Epidermal melanocyte (primary cell): ENCODE measurements around the gene LCN15.
"Not testable (repeated sequence)": the region's sequence is repeated elsewhere in the genome, so short reads cannot be mapped to it uniquely, and the experiment has no call there.

Experiments
- DNase-seq: peaks from one replicate; pipeline ENCODE4 v3.0.0; 2011; ENCODE audit warnings: low spot score; ENCODE audit not compliant: insufficient read length

The LCN15 gene

GRCh38 chr9:136775191-136775590 lies 10.9 kb upstream of the LCN15 start:
- peak; percentile 14 for DNase-seq

GRCh38 chr9:136774416-136775045 lies 10.2 kb upstream of the LCN15 start:
- DNase-seq = no peak

- peak; percentile 15 for DNase-seq
Observed at GRCh38 chr9:136773386-136774044, 9.2 kb upstream of the LCN15 start.

- DNase-seq = peak; percentile 22
Observed at GRCh38 chr9:136771907-136772415, 7.6 kb upstream of the LCN15 start.

GRCh38 chr9:136769710-136770191 lies 5.4 kb upstream of the LCN15 start:
- peak; percentile 41 for DNase-seq

GRCh38 chr9:136766410-136767120 lies 2.2 kb upstream of the LCN15 start:
- not testable (repeated sequence) for DNase-seq

GRCh38 chr9:136765745-136766409 lies 1.6 kb upstream of the LCN15 start:
- peak; percentile 4 for DNase-seq

- peak; percentile 3 for DNase-seq
Observed at GRCh38 chr9:136765041-136765440, 723 bp upstream of the LCN15 start.

- peak; percentile 5 for DNase-seq
Observed at GRCh38 chr9:136763649-136764035, 676 bp downstream of the LCN15 start.

- no peak for DNase-seq
Observed at GRCh38 chr9:136762915-136763648, 1.2 kb downstream of the LCN15 start.

GRCh38 chr9:136762221-136762691 lies 2.1 kb downstream of the LCN15 start:
- no peak for DNase-seq

GRCh38 chr9:136761545-136761981 lies 2.8 kb downstream of the LCN15 start:
- no peak for DNase-seq

GRCh38 chr9:136760834-136761544 lies 3.3 kb downstream of the LCN15 start:
- not testable (repeated sequence) for DNase-seq

GRCh38 chr9:136760424-136760823 lies 3.9 kb downstream of the LCN15 start:
- DNase-seq = no peak

GRCh38 chr9:136759436-136760325 lies 4.6 kb downstream of the LCN15 start:
- no peak for DNase-seq

- DNase-seq = no peak
Observed at GRCh38 chr9:136759001-136759400, 5.3 kb downstream of the LCN15 start.

GRCh38 chr9:136757751-136758140 lies 6.6 kb downstream of the LCN15 start:
- no peak for DNase-seq

GRCh38 chr9:136757328-136757727 lies 7.0 kb downstream of the LCN15 start:
- DNase-seq = no peak

GRCh38 chr9:136756836-136757235 lies 7.5 kb downstream of the LCN15 start:
- DNase-seq = no peak
